Measurements from ENCODE around the gene RDH13. TPM values are rescaled to one million over a fixed set of nuclear protein-coding genes. Genes with fewer than 3 reads are reported as not detected.
"Not testable (repeated sequence)": the region's sequence is repeated elsewhere in the genome, so short reads cannot be mapped to it uniquely, and the experiment has no call there.

RDH13 gene
- total RNA-seq, 2 donors from 2014 or later: 39.5 to 93.0 TPM

- Histone ChIP-seq H3K36me3 (peaks cover 10% of the 10 kb centered on the region), H3K9ac (ENCODE audit: low read depth in 2 of 2, low read length in 2 of 2) (no peak overlapping the region), H3K4me1 (no peaks in the 10 kb centered on the region), H3K9me3 (no peaks in the 10 kb centered on the region), H3K4me3 (no peak overlapping the region), H3K27me3 (no peaks in the 10 kb centered on the region), H3K27ac (no peak overlapping the region)
- no peak for DNase-seq
- intact Hi-C loops (cut with DNase I): no loop called here
- no peak for TF ChIP-seq CTCF (IDR thresholded peaks at IDR 0.05)
Observed at GRCh38 chr19:55042344-55042678, 20.6 kb downstream of the RDH13 start.

- Histone ChIP-seq H3K4me1 (no peaks in the 10 kb centered on the region), H3K27me3 (no peaks in the 10 kb centered on the region), H3K9me3 (no peaks in the 10 kb centered on the region), H3K27ac (no peak overlapping the region), H3K9ac (ENCODE audit: low read depth in 2 of 2, low read length in 2 of 2) (no peak overlapping the region), H3K36me3 (peaks cover 4% of the 10 kb centered on the region), H3K4me3 (no peak overlapping the region)
- DNase-seq: no peak
- no peak for TF ChIP-seq CTCF (IDR thresholded peaks at IDR 0.05)
- intact Hi-C loops (cut with DNase I): no loop called here
Observed at GRCh38 chr19:55041627-55042343, 21.2 kb downstream of the RDH13 start.

- TF ChIP-seq CTCF (IDR thresholded peaks at IDR 0.05): no peak
- Histone ChIP-seq H3K4me3 (no peak overlapping the region), H3K36me3 (no peaks in the 10 kb centered on the region), H3K27me3 (no peaks in the 10 kb centered on the region), H3K9me3 (no peaks in the 10 kb centered on the region), H3K9ac (ENCODE audit: low read depth in 2 of 2, low read length in 2 of 2) (no peak overlapping the region), H3K4me1 (no peaks in the 10 kb centered on the region), H3K27ac (no peak overlapping the region)
- DNase-seq: no peak
- intact Hi-C loops (cut with DNase I): no loop called here
Observed at GRCh38 chr19:55041244-55041626, 21.7 kb downstream of the RDH13 start.

- H3K27ac ChIP-seq; H3K9me3 ChIP-seq; H3K9ac ChIP-seq (ENCODE audit: low read depth in 2 of 2, low read length in 2 of 2); H3K36me3 ChIP-seq; H3K27me3 ChIP-seq; H3K4me3 ChIP-seq; intact Hi-C loops (cut with DNase I); DNase-seq; H3K4me1 ChIP-seq: not testable (repeated sequence)
Observed at GRCh38 chr19:55040654-55041053, 22.3 kb downstream of the RDH13 start.

GRCh38 chr19:55037603-55038002, 25.3 kb downstream of the RDH13 start:
- H3K4me1 ChIP-seq; H3K27me3 ChIP-seq; H3K9ac ChIP-seq (ENCODE audit: low read depth in 2 of 2, low read length in 2 of 2); intact Hi-C loops (cut with DNase I); DNase-seq; H3K4me3 ChIP-seq; H3K9me3 ChIP-seq; H3K36me3 ChIP-seq; H3K27ac ChIP-seq: not testable (repeated sequence)

- no peak for DNase-seq
Observed at GRCh38 chr19:55036058-55036457, 26.9 kb downstream of the RDH13 start.

More at GRCh38 chr19:55036058-55036457, 26.9 kb downstream of the RDH13 start:
- H3K27ac ChIP-seq: no peak overlapping the region
- intact Hi-C loops (cut with DNase I): no loop called here
- no peak overlapping the region for H3K4me3 ChIP-seq
- no peaks in the 10 kb centered on the region for H3K27me3 ChIP-seq
- no peak for TF ChIP-seq CTCF (IDR thresholded peaks at IDR 0.05)
- no peak overlapping the region for H3K9ac ChIP-seq (ENCODE audit: low read depth in 2 of 2, low read length in 2 of 2)
- H3K4me1 ChIP-seq: no peaks in the 10 kb centered on the region
- H3K9me3 ChIP-seq: no peaks in the 10 kb centered on the region
- H3K36me3 ChIP-seq: no peaks in the 10 kb centered on the region
